Epithelial cell of esophagus (primary cell): Measurements from ENCODE around the gene CLCN2.

ENCODE experiments used
- DNase-seq: peaks from one replicate; pipeline ENCODE4 v3.0.0; 2010; ENCODE audit warnings: low read depth
- H3K4me3 ChIP-seq: 2 replicates; pipeline ENCODE4 v1.5.1; 2011; ENCODE audit warnings: mild to moderate bottlenecking, low read length, control low read depth
- CTCF ChIP-seq: IDR thresholded peaks from 2 replicates; pipeline ENCODE4 v1.5.1; 2011; ENCODE audit warnings: low read depth, mild to moderate bottlenecking, low read length, control low read depth, inconsistent platforms; ENCODE audit not compliant: insufficient read depth; ENCODE audit errors: missing control alignments

The CLCN2 gene

GRCh38 chr3:184358921-184359350 is 2.5 kb downstream of the CLCN2 start:
- no peak overlapping the region for H3K4me3 ChIP-seq
- DNase-seq, result no peak
- TF ChIP-seq CTCF, result no peak

GRCh38 chr3:184358124-184358767 is 3.2 kb downstream of the CLCN2 start:
- TF ChIP-seq CTCF, result no peak
- no peak for DNase-seq
- no peak overlapping the region for H3K4me3 ChIP-seq

- no peak for DNase-seq
- TF ChIP-seq CTCF, result no peak
- no peak overlapping the region for H3K4me3 ChIP-seq
Measured at GRCh38 chr3:184357248-184358123, 3.9 kb downstream of the CLCN2 start.

- H3K4me3 ChIP-seq, result no peak overlapping the region
- DNase-seq, result no peak
- TF ChIP-seq CTCF, result no peak
Measured at GRCh38 chr3:184355261-184356040, 6.0 kb downstream of the CLCN2 start.

- DNase-seq, result no peak
- no peak overlapping the region for H3K4me3 ChIP-seq
- TF ChIP-seq CTCF, result no peak
Measured at GRCh38 chr3:184354754-184355153, 6.7 kb downstream of the CLCN2 start.

- TF ChIP-seq CTCF, result peak; percentile 74
- DNase-seq, result peak; percentile 37
- no peak overlapping the region for H3K4me3 ChIP-seq
Measured at GRCh38 chr3:184354121-184354728, 7.2 kb downstream of the CLCN2 start.
